Measurements from ENCODE around the gene PCGF3. TPM values are rescaled to one million over a fixed set of nuclear protein-coding genes. Genes with fewer than 3 reads are reported as not detected.

The PCGF3 gene
- total RNA-seq, 1 experiment from 2014 or later = 66.3 TPM

GRCh38 chr4:786074-786741 lies 80.6 kb downstream of the PCGF3 start:
- intact Hi-C loops (cut with micrococcal nuclease) = no loop called here
- BruUV-seq (replicated peaks) = no TSS peak
- Histone ChIP-seq H3K4me3 (replicated peaks in 1 of 2; ENCODE audit: low read depth in 1 of 2, low read length in 2 of 2) (no peak overlapping the region), H3K9me2 (ENCODE audit: insufficient read depth) (no peaks in the 10 kb centered on the region), H3K4me2 (ENCODE audit: low read length) (no peak overlapping the region), H3K36me3 (ENCODE audit: control insufficient read depth in 1 of 2, insufficient read depth in 2 of 2, low read length in 2 of 2) (no peaks in the 10 kb centered on the region), H2AFZ (ENCODE audit: low read depth, low read length, poor library complexity, severe bottlenecking) (no peak overlapping the region), H3K9ac (ENCODE audit: low read length) (no peak overlapping the region), H3K4me1 (ENCODE audit: control insufficient read depth in 1 of 2, insufficient read depth in 2 of 2, low read length in 2 of 2) (peaks cover 9 to 14% of the 10 kb centered on the region in 2 experiments), H3K27ac (ENCODE audit: low read depth, low read length) (no peak overlapping the region), H3K9me3 (ENCODE audit: control insufficient read depth in 1 of 2, insufficient read depth in 1 of 2, low read depth in 1 of 2, low read length in 2 of 2) (no peaks in the 10 kb centered on the region), H3K79me2 (ENCODE audit: insufficient read depth, low read length) (peaks cover 4% of the 10 kb centered on the region), H4K20me1 (ENCODE audit: insufficient read depth) (no peaks in the 10 kb centered on the region), H3K27me3 (ENCODE audit: insufficient read depth, low read length) (no peaks in the 10 kb centered on the region)
- ChIA-PET POLR2A (no interaction called here), CTCF (no interaction called here), RAD21 (ENCODE audit: low non-redundant PET in 1 of 2, low total read pairs in 2 of 2, uncharacterized antibody in 2 of 2, unreplicated experiment in 2 of 2) (no interaction called here)
- TF ChIP-seq CBX3 (IDR thresholded peaks at IDR 0.05; ENCODE audit: low read depth) = no peak
- no peak for TF ChIP-seq ZFX (IDR thresholded peaks at IDR 0.05)
- no peak for TF ChIP-seq JUND (IDR thresholded peaks at IDR 0.05)
- no peak for TF ChIP-seq FOSL1 (IDR thresholded peaks at IDR 0.05; ENCODE audit: low read depth)
- no peak for DNase-seq (ENCODE audit: low read depth, low spot score)
- ATAC-seq = no peak

GRCh38 chr4:786861-787300 lies 81.2 kb downstream of the PCGF3 start:
- RAD21 ChIA-PET (ENCODE audit: low non-redundant PET in 1 of 2, low total read pairs in 2 of 2, uncharacterized antibody in 2 of 2, unreplicated experiment in 2 of 2) = no interaction called here

More at GRCh38 chr4:786861-787300, 81.2 kb downstream of the PCGF3 start:
- Histone ChIP-seq H3K9ac (ENCODE audit: low read length) (no peak overlapping the region), H3K4me3 (replicated peaks in 1 of 2; ENCODE audit: low read depth in 1 of 2, low read length in 2 of 2) (no peak overlapping the region), H3K9me2 (ENCODE audit: insufficient read depth) (no peaks in the 10 kb centered on the region), H3K79me2 (ENCODE audit: insufficient read depth, low read length) (no peaks in the 10 kb centered on the region), H2AFZ (ENCODE audit: low read depth, low read length, poor library complexity, severe bottlenecking) (no peak overlapping the region), H3K9me3 (ENCODE audit: control insufficient read depth in 1 of 2, insufficient read depth in 1 of 2, low read depth in 1 of 2, low read length in 2 of 2) (no peaks in the 10 kb centered on the region), H3K4me1 (ENCODE audit: control insufficient read depth in 1 of 2, insufficient read depth in 2 of 2, low read length in 2 of 2) (peaks cover 9 to 14% of the 10 kb centered on the region in 2 experiments), H3K27me3 (ENCODE audit: insufficient read depth, low read length) (no peaks in the 10 kb centered on the region), H3K4me2 (ENCODE audit: low read length) (no peak overlapping the region), H3K36me3 (ENCODE audit: control insufficient read depth in 1 of 2, insufficient read depth in 2 of 2, low read length in 2 of 2) (no peaks in the 10 kb centered on the region), H4K20me1 (ENCODE audit: insufficient read depth) (no peaks in the 10 kb centered on the region), H3K27ac (ENCODE audit: low read depth, low read length) (no peak overlapping the region)
- DNase-seq (ENCODE audit: low read depth, low spot score) = no peak
- ChIA-PET POLR2A (no interaction called here), CTCF (no interaction called here)
- TF ChIP-seq EZH2 (IDR thresholded peaks at IDR 0.05) = no peak
- TF ChIP-seq SP1 (IDR thresholded peaks at IDR 0.05; ENCODE audit: low read depth) = no peak
- no peak for TF ChIP-seq SIN3A (IDR thresholded peaks at IDR 0.05; ENCODE audit: low read depth)
- ATAC-seq = no peak
- intact Hi-C loops (cut with micrococcal nuclease) = no loop called here
- BruUV-seq (replicated peaks) = no TSS peak
